ENCODE measurements around the gene ASIC5.

The ASIC5 gene

DNA sequence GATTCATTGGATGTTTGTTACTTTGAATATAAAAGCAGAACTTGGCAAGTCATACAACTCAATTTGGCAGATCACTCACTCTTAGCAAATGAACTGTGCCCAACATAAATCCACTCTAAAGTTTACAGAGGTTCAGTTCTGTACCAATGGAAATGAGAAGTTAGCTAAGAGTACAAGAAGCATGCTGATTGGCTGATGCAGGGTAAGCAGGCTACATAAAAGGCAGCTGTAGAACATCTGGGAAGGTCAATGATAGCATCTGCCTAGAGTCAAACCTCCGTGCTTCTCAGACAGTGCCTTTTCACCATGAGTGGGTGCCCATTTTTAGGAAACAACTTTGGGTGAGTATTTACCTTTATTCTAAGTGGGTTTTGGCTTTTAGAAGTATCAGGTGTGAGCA, 37.4 kb upstream of the ASIC5 start, which contains the start of gene TDO2:
TDO2 (plus strand) TSS at position 244 of the 400 bp plus-strand sequence; CDS start at position 307, 63 bp downstream.
- no peak within 1 kb of the TSS for H3K14ac ChIP-seq (ENCODE audit: low read length in 2 of 2)
- H4K91ac ChIP-seq (ENCODE audit: low read length), result peak within 1 kb of the TSS; percentile 61
- WGBS, result 73% methylated on average over 1 of the region's 1 CpG
- H2BK12ac ChIP-seq (ENCODE audit: low read length in 2 of 2), result peak within 1 kb of the TSS in 1 of 2 experiments; percentile 90
- H3K4me1 ChIP-seq (ENCODE audit: control insufficient read depth, insufficient read depth, low read depth, low read length), result no peaks in the 10 kb centered on the region
- H3K23ac ChIP-seq (ENCODE audit: low read length in 2 of 2), result no peak within 1 kb of the TSS
- no peak within 1 kb of the TSS for H3K4me2 ChIP-seq (ENCODE audit: low read length, poor library complexity, severe bottlenecking)
- no peaks in the 10 kb centered on the region for H3K79me1 ChIP-seq (replicated peaks; ENCODE audit: low read length, poor library complexity, severe bottlenecking)
- peaks cover 2% of the 10 kb centered on the region for H3K9me3 ChIP-seq (ENCODE audit: control insufficient read depth, low read length)
- DNase-seq, result no peak
- H3K36me3 ChIP-seq (ENCODE audit: control insufficient read depth in 1 of 2, insufficient read depth in 2 of 2, low read depth in 1 of 2, low read length in 2 of 2), result no peaks in the 10 kb centered on the region
- peak within 1 kb of the TSS; percentile 54 for H4K8ac ChIP-seq (ENCODE audit: low read length)
- no peak within 1 kb of the TSS for H2BK5ac ChIP-seq (ENCODE audit: low read depth, low read length, poor library complexity, severe bottlenecking)
- H3K9ac ChIP-seq (ENCODE audit: low read length), result no peak within 1 kb of the TSS
- peak within 1 kb of the TSS; percentile 73 for H2BK120ac ChIP-seq (ENCODE audit: low read depth, low read length)
- no peak within 1 kb of the TSS for H2AK5ac ChIP-seq (ENCODE audit: low read length, severe bottlenecking)
- H3K4ac ChIP-seq (ENCODE audit: low read depth in 1 of 2, low read length in 2 of 2), result peak within 1 kb of the TSS; percentile 35 to 51
- H3K4me3 ChIP-seq (ENCODE audit: insufficient read depth in 1 of 2, low read depth in 1 of 2, low read length in 2 of 2), result no peak within 1 kb of the TSS
- H2BK15ac ChIP-seq (ENCODE audit: low read depth, poor library complexity, severe bottlenecking), result no peak within 1 kb of the TSS
- H2AFZ ChIP-seq (ENCODE audit: low read depth, low read length), result no peak within 1 kb of the TSS
- H3K27ac ChIP-seq (ENCODE audit: low read length, poor library complexity, severe bottlenecking), result no peak within 1 kb of the TSS
- no peaks in the 10 kb centered on the region for H3K27me3 ChIP-seq (ENCODE audit: control insufficient read depth in 1 of 2, insufficient read depth in 1 of 2, low read length in 2 of 2)
- H3K18ac ChIP-seq (ENCODE audit: low read depth in 1 of 2, low read length in 2 of 2), result peak within 1 kb of the TSS; percentile 70 to 76

- H3K23ac ChIP-seq (ENCODE audit: low read length in 2 of 2), result no peak overlapping the region
- H3K4me2 ChIP-seq (ENCODE audit: low read length, poor library complexity, severe bottlenecking), result no peak overlapping the region
- H2BK120ac ChIP-seq (ENCODE audit: low read depth, low read length), result no peak overlapping the region
- H4K8ac ChIP-seq (ENCODE audit: low read length), result no peak overlapping the region
- no peak overlapping the region for H3K27ac ChIP-seq (ENCODE audit: low read length, poor library complexity, severe bottlenecking)
- no peak overlapping the region for H2BK5ac ChIP-seq (ENCODE audit: low read depth, low read length, poor library complexity, severe bottlenecking)
- no peak overlapping the region for H2AFZ ChIP-seq (ENCODE audit: low read depth, low read length)
- H3K36me3 ChIP-seq (ENCODE audit: control insufficient read depth in 1 of 2, insufficient read depth in 2 of 2, low read depth in 1 of 2, low read length in 2 of 2), result no peaks in the 10 kb centered on the region
- H3K4ac ChIP-seq (ENCODE audit: low read depth in 1 of 2, low read length in 2 of 2), result peak overlapping the region in 1 of 2 experiments; percentile 81
- no peak for DNase-seq
- H2AK5ac ChIP-seq (ENCODE audit: low read length, severe bottlenecking), result no peak overlapping the region
- H4K91ac ChIP-seq (ENCODE audit: low read length), result no peak overlapping the region
- no peak overlapping the region for H3K4me3 ChIP-seq (ENCODE audit: insufficient read depth in 1 of 2, low read depth in 1 of 2, low read length in 2 of 2)
- H3K9me3 ChIP-seq (ENCODE audit: control insufficient read depth, low read length), result peaks cover 6% of the 10 kb centered on the region
- no peak overlapping the region for H2BK12ac ChIP-seq (ENCODE audit: low read length in 2 of 2)
- no peak overlapping the region for H3K18ac ChIP-seq (ENCODE audit: low read depth in 1 of 2, low read length in 2 of 2)
- H2BK15ac ChIP-seq (ENCODE audit: low read depth, poor library complexity, severe bottlenecking), result no peak overlapping the region
- H3K79me1 ChIP-seq (replicated peaks; ENCODE audit: low read length, poor library complexity, severe bottlenecking), result no peaks in the 10 kb centered on the region
- no peaks in the 10 kb centered on the region for H3K4me1 ChIP-seq (ENCODE audit: control insufficient read depth, insufficient read depth, low read depth, low read length)
- no peak overlapping the region for H3K9ac ChIP-seq (ENCODE audit: low read length)
- H3K14ac ChIP-seq (ENCODE audit: low read length in 2 of 2), result no peak overlapping the region
- WGBS, result 100% methylated on average over 2 of the region's 2 CpGs
- no peaks in the 10 kb centered on the region for H3K27me3 ChIP-seq (ENCODE audit: control insufficient read depth in 1 of 2, insufficient read depth in 1 of 2, low read length in 2 of 2)
These were observed 34.9 kb upstream of the ASIC5 start for GRCh38 chr4:155901013-155901412.

DNA sequence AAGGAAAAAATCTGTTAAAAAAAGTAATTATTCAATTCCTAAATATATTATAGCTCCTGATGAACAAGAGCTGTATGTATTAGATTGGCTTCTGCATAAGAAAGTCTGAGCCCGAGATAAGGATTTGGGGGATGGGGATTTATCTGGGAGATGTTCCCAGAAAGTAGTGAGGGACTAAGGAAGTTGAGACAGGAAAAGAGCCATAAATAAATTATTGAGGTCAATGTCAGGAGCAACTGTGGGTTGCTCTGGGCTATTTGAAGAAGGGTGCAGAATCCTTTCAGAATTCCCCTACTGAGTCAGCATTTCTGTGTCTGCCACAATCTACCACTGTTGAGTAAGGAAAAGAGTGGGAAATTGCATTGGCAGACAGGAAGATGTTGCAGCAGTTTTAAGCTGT, 34.3 kb upstream of the ASIC5 start:
- Histone ChIP-seq H3K27ac (ENCODE audit: low read length, poor library complexity, severe bottlenecking) (no peak overlapping the region), H2BK5ac (ENCODE audit: low read depth, low read length, poor library complexity, severe bottlenecking) (no peak overlapping the region), H3K18ac (ENCODE audit: low read depth in 1 of 2, low read length in 2 of 2) (no peak overlapping the region), H3K79me1 (replicated peaks; ENCODE audit: low read length, poor library complexity, severe bottlenecking) (no peaks in the 10 kb centered on the region), H3K9me3 (ENCODE audit: control insufficient read depth, low read length) (peaks cover 6% of the 10 kb centered on the region), H4K91ac (ENCODE audit: low read length) (no peak overlapping the region), H3K4me1 (ENCODE audit: control insufficient read depth, insufficient read depth, low read depth, low read length) (no peaks in the 10 kb centered on the region), H4K8ac (ENCODE audit: low read length) (no peak overlapping the region), H3K9ac (ENCODE audit: low read length) (no peak overlapping the region), H3K27me3 (ENCODE audit: control insufficient read depth in 1 of 2, insufficient read depth in 1 of 2, low read length in 2 of 2) (no peaks in the 10 kb centered on the region), H2BK15ac (ENCODE audit: low read depth, poor library complexity, severe bottlenecking) (no peak overlapping the region), H3K36me3 (ENCODE audit: control insufficient read depth in 1 of 2, insufficient read depth in 2 of 2, low read depth in 1 of 2, low read length in 2 of 2) (no peaks in the 10 kb centered on the region), H2BK12ac (ENCODE audit: low read length in 2 of 2) (no peak overlapping the region), H3K4ac (ENCODE audit: low read depth in 1 of 2, low read length in 2 of 2) (no peak overlapping the region), H2BK120ac (ENCODE audit: low read depth, low read length) (no peak overlapping the region), H3K23ac (ENCODE audit: low read length in 2 of 2) (no peak overlapping the region), H3K4me2 (ENCODE audit: low read length, poor library complexity, severe bottlenecking) (no peak overlapping the region), H3K14ac (ENCODE audit: low read length in 2 of 2) (no peak overlapping the region), H2AK5ac (ENCODE audit: low read length, severe bottlenecking) (no peak overlapping the region), H2AFZ (ENCODE audit: low read depth, low read length) (no peak overlapping the region), H3K4me3 (ENCODE audit: insufficient read depth in 1 of 2, low read depth in 1 of 2, low read length in 2 of 2) (no peak overlapping the region)
- DNase-seq, result peak; percentile 94
- 6% methylated on average over 1 of the region's 1 CpG for WGBS

- H2BK15ac ChIP-seq (ENCODE audit: low read depth, poor library complexity, severe bottlenecking), result no peak overlapping the region
- H2BK5ac ChIP-seq (ENCODE audit: low read depth, low read length, poor library complexity, severe bottlenecking), result no peak overlapping the region
- no peaks in the 10 kb centered on the region for H3K4me1 ChIP-seq (ENCODE audit: control insufficient read depth, insufficient read depth, low read depth, low read length)
- H2AK5ac ChIP-seq (ENCODE audit: low read length, severe bottlenecking), result no peak overlapping the region
- H4K8ac ChIP-seq (ENCODE audit: low read length), result no peak overlapping the region
- no peaks in the 10 kb centered on the region for H3K27me3 ChIP-seq (ENCODE audit: control insufficient read depth in 1 of 2, insufficient read depth in 1 of 2, low read length in 2 of 2)
- no peak overlapping the region for H3K4ac ChIP-seq (ENCODE audit: low read depth in 1 of 2, low read length in 2 of 2)
- 0% methylated on average over 1 of the region's 3 CpGs for WGBS
- no peak overlapping the region for H2BK12ac ChIP-seq (ENCODE audit: low read length in 2 of 2)
- H3K4me3 ChIP-seq (ENCODE audit: insufficient read depth in 1 of 2, low read depth in 1 of 2, low read length in 2 of 2), result no peak overlapping the region
- DNase-seq, result peak; percentile 70
- H3K79me1 ChIP-seq (replicated peaks; ENCODE audit: low read length, poor library complexity, severe bottlenecking), result no peaks in the 10 kb centered on the region
- no peak overlapping the region for H3K9ac ChIP-seq (ENCODE audit: low read length)
- H2BK120ac ChIP-seq (ENCODE audit: low read depth, low read length), result no peak overlapping the region
- H3K18ac ChIP-seq (ENCODE audit: low read depth in 1 of 2, low read length in 2 of 2), result no peak overlapping the region
- no peak overlapping the region for H3K23ac ChIP-seq (ENCODE audit: low read length in 2 of 2)
- H3K36me3 ChIP-seq (ENCODE audit: control insufficient read depth in 1 of 2, insufficient read depth in 2 of 2, low read depth in 1 of 2, low read length in 2 of 2), result no peaks in the 10 kb centered on the region
- H4K91ac ChIP-seq (ENCODE audit: low read length), result no peak overlapping the region
- no peak overlapping the region for H3K4me2 ChIP-seq (ENCODE audit: low read length, poor library complexity, severe bottlenecking)
- H3K9me3 ChIP-seq (ENCODE audit: control insufficient read depth, low read length), result peaks cover 6% of the 10 kb centered on the region
- no peak overlapping the region for H2AFZ ChIP-seq (ENCODE audit: low read depth, low read length)
- H3K14ac ChIP-seq (ENCODE audit: low read length in 2 of 2), result no peak overlapping the region
- H3K27ac ChIP-seq (ENCODE audit: low read length, poor library complexity, severe bottlenecking), result no peak overlapping the region
These were observed 33.8 kb upstream of the ASIC5 start for GRCh38 chr4:155899891-155900290.
